Renal cortex interstitium (tissue), 15 donors: ENCODE measurements around the gene EFNB1. TPM values are rescaled to one million over a fixed set of nuclear protein-coding genes. Genes with fewer than 3 reads are reported as not detected.
"Not testable (repeated sequence)": the region's sequence is repeated elsewhere in the genome, so short reads cannot be mapped to it uniquely, and the experiment has no call there.

Source experiments
- DNase-seq, 11 donors: peaks; one replicate each; pipeline ENCODE4 v3.0.0-alpha.2; 2013; ENCODE audit warnings: low read depth in 9 of 11, low spot score in 4 of 11; ENCODE audit errors: extremely low read depth in 1 of 11
- long read RNA-seq, 16 experiments: transcript quantifications; one replicate each; lab custom pipeline, GENCODE V29; 2026
- polyA plus RNA-seq, 3 donors: library from polyadenylated mRNA; unstranded; fragments of 120-200 nt; gene quantifications; one replicate each; pipeline ENCODE4 v1.2.1, GENCODE V29; 2013; ENCODE audit not compliant: insufficient read length in 3 of 3

EFNB1 gene
- 100 to 1,000 TPM in 2 of 3 donors, 10 to 100 TPM in 1; 93.5 to 148 (median 105) TPM for polyA plus RNA-seq
- long read RNA-seq, donor 1, transcript EFNB1-201 (5 exons, 3,314 nt): major isoform, 17 of 47 reads
- long read RNA-seq, donor 1, partial matches to known transcripts: 30 of 47 reads
- long read RNA-seq, donor 1, other reads (novel, unspliced or antisense): 0 of 47 reads
- long read RNA-seq, donor 2, transcript EFNB1-201 (5 exons, 3,314 nt): major isoform, 22 of 48 reads
- long read RNA-seq, donor 2, partial matches to known transcripts: 26 of 48 reads
- long read RNA-seq, donor 2, other reads (novel, unspliced or antisense): 0 of 48 reads
- long read RNA-seq, donor 3, transcript EFNB1-201 (5 exons, 3,314 nt): major isoform, 48 of 66 reads
- long read RNA-seq, donor 3, partial matches to known transcripts: 18 of 66 reads
- long read RNA-seq, donor 3, other reads (novel, unspliced or antisense): 0 of 66 reads
- long read RNA-seq, donor 4, transcript EFNB1-201 (5 exons, 3,314 nt): major isoform, 30 of 36 reads
- long read RNA-seq, donor 4, partial matches to known transcripts: 6 of 36 reads
- long read RNA-seq, donor 4, other reads (novel, unspliced or antisense): 0 of 36 reads
- long read RNA-seq, donor 5, transcript EFNB1-201 (5 exons, 3,314 nt): major isoform, 47 of 115 reads
- long read RNA-seq, donor 5, partial matches to known transcripts: 63 of 115 reads
- long read RNA-seq, donor 5, other reads (novel, unspliced or antisense): 5 of 115 reads
- long read RNA-seq, donor 6, transcript EFNB1-201 (5 exons, 3,314 nt): major isoform, 23 of 51 reads
- long read RNA-seq, donor 6, partial matches to known transcripts: 28 of 51 reads
- long read RNA-seq, donor 6, other reads (novel, unspliced or antisense): 0 of 51 reads
- long read RNA-seq, donor 7, transcript EFNB1-201 (5 exons, 3,314 nt): major isoform, 31 of 49 reads
- long read RNA-seq, donor 7, partial matches to known transcripts: 18 of 49 reads
- long read RNA-seq, donor 7, other reads (novel, unspliced or antisense): 0 of 49 reads
- long read RNA-seq, donor 8, transcript EFNB1-201 (5 exons, 3,314 nt): major isoform, 50 of 73 reads
- long read RNA-seq, donor 8, partial matches to known transcripts: 23 of 73 reads
- long read RNA-seq, donor 8, other reads (novel, unspliced or antisense): 0 of 73 reads
- long read RNA-seq, donor 9, transcript EFNB1-201 (5 exons, 3,314 nt): major isoform, 39 of 55 reads
- long read RNA-seq, donor 9, partial matches to known transcripts: 16 of 55 reads
- long read RNA-seq, donor 9, other reads (novel, unspliced or antisense): 0 of 55 reads
- long read RNA-seq, donor 10, transcript EFNB1-201 (5 exons, 3,314 nt): major isoform, 26 of 52 reads
- long read RNA-seq, donor 10, partial matches to known transcripts: 26 of 52 reads
- long read RNA-seq, donor 10, other reads (novel, unspliced or antisense): 0 of 52 reads
- long read RNA-seq, donor 11, transcript EFNB1-201 (5 exons, 3,314 nt): major isoform, 28 of 59 reads
- long read RNA-seq, donor 11, partial matches to known transcripts: 31 of 59 reads
- long read RNA-seq, donor 11, other reads (novel, unspliced or antisense): 0 of 59 reads
- long read RNA-seq, donor 12, transcript EFNB1-201 (5 exons, 3,314 nt): major isoform, 15 of 54 reads
- long read RNA-seq, donor 12, partial matches to known transcripts: 39 of 54 reads
- long read RNA-seq, donor 12, other reads (novel, unspliced or antisense): 0 of 54 reads
- long read RNA-seq, donor 13, transcript EFNB1-201 (5 exons, 3,314 nt): major isoform, 70 of 379 reads
- long read RNA-seq, donor 13, partial matches to known transcripts: 309 of 379 reads
- long read RNA-seq, donor 13, other reads (novel, unspliced or antisense): 0 of 379 reads
- long read RNA-seq, donor 14, transcript EFNB1-201 (5 exons, 3,314 nt): major isoform, 29 of 40 reads
- long read RNA-seq, donor 14, partial matches to known transcripts: 11 of 40 reads
- long read RNA-seq, donor 14, other reads (novel, unspliced or antisense): 0 of 40 reads
- long read RNA-seq, donor 15, transcript EFNB1-201 (5 exons, 3,314 nt): major isoform, 11 of 20 reads
- long read RNA-seq, donor 15, partial matches to known transcripts: 9 of 20 reads
- long read RNA-seq, donor 15, other reads (novel, unspliced or antisense): 0 of 20 reads
- long read RNA-seq, donor 16, transcript EFNB1-201 (5 exons, 3,314 nt): major isoform, 108 of 159 reads
- long read RNA-seq, donor 16, partial matches to known transcripts: 51 of 159 reads
- long read RNA-seq, donor 16, other reads (novel, unspliced or antisense): 0 of 159 reads

DNA sequence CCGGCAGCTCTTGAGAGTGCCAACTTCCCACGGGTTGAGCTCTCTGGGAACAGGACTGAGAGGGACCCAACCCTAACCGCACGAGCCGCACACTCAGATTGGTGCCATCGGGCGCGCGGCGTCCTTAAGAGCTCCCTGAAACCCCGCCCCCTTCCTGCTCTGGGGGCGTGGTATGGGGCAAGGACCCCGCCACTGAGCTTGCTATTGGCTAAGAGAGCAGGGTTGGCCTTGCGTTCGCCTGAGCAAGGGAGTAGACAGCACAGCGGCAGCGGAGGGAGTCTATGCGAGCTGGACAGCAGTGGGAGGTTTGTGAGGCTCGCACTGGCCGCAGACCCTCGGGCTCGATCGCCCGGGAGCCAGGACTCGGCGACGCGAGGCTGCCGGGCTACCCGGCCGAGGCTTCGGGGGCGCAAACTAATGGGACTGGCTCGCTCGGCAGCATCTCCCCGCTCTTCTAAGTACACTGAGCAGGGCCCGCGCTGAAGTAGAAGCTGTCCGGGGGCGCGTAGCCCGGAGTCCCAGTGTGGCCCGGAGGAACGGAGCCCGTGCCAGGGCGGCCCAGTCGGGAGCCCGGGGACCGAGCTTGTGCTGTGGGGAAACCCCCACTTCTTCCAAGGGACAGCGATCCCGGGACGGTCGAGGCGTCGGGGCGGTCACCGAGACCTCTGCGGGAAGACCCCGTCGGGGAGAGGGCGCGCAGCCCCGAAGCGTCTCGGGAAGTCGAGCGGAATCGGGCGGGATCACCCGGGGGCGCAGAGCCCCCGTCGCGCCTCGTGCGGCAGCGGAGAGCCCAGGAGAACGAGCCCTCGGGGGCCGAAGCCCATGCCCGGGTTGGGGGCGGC is at the start of gene EFNB1:
TSS of gene EFNB1 (plus strand) at position 282 of the 842 bp plus-strand sequence. CDS start 756 bp downstream, outside the sequence.
- DNase-seq: peak; percentile 77 to 95 (median 89)

DNA sequence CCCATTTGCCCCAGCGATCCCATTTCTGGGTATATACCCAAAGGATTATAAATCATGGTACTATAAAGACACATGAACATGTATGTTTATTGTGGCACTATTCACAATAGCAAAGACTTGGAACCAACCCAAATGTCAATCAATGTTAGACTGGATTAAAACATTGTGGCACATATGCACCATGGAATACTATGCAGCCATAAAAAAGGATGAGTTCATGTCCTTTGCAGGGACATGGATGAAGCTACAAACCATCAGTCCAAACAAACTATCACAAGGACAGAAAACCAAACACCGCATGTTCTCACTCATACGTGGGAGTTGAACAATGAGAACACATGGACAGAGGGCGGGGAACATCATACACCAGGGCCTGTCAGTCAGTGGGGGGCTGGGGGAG is 47.5 kb upstream of the EFNB1 start:
- DNase-seq: not testable (repeated sequence)

DNA sequence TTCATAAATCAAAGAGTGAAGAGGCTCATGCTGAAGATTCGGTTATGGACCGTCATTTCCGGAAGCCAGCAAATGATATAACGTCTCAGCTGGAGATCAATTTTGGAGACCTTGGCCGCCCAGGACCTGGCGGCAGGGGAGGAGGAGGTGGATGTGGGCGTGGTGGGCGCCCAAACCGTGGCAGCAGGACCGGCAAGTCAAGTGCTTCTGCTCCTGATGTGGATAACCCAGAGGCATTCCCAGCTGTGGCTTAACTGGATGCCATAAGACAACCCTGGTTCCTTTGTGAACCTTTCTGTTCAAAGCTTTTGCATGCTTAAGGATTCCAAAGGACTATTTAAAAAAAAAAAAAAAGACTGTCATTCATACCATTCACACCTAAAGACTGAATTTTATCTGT is 44.0 kb upstream of the EFNB1 start:
- DNase-seq: no peak

DNA sequence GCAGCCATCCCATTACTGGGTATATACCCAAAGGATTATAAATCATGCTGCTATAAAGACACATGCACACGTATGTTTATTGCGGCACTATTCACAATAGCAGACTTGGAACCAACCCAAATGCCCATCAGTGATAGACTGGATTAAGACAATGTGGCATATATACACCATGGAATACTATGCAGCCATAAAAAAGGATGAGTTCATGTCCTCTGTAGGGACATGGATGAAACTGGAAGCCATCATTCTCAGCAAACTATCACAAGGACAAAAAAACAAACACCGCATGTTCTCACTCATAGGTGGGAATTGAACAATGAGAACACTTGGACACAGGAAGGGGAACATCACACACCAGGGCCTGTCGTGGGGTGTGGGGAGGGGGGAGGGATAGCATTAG is 42.2 kb upstream of the EFNB1 start:
- DNase-seq: not testable (repeated sequence)

DNA sequence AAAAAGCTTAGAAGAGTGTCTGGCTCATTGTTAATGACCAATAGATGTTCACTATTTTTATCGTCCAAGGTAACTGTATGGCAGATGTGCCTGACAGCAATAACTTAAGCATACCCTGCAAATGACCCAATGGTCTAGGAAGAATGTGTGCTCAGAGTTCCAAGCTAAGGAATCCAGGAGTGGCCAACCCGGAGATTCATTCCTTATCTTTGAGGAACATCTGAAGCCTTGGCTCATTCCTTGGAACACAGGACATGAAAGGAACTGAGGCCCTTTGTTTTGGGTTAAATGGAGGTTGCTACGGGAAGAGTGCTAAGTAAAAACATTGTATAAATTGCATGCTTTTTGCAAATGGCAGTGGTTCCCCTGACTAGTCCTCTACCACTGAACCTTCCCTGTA is 38.9 kb upstream of the EFNB1 start:
- no peak for DNase-seq

DNA sequence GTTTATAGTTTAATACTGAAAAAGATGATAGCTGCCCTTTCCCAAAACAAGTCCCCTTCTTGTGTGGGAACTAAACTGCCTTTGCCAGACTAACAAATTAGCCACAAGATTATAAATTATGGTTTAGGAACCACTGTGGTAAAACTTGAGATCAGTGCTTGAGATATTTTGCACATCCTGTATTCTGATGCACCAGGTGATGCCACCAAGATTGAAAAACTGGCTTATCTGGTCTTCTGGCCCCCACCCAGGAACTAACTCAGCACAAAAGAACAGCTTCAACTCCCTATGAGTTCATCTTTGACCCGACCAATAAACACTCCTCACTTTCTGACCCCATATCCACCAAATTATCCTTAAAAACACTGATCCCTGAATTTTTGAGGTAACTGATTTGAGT is 36.7 kb upstream of the EFNB1 start:
- DNase-seq: no peak

DNA sequence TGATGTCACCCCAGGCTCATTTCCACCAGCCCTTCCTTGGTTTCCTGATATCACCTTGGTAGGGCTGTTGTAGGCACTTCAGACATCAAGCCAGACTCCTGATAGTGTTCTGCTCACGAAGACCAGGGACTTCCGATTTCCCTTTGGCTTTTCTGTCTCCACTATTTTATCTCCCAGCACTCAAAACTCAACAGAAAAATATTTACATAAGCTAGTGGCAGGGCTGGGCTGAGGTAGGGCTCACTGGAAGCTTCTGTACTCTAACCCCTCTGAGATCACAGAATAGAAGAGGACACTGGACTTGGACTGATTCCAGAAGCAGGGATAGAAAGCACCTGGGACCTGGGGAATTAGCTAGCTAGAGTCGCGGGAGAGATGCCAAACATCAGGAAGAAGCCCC is 34.4 kb upstream of the EFNB1 start:
- DNase-seq: no peak

DNA sequence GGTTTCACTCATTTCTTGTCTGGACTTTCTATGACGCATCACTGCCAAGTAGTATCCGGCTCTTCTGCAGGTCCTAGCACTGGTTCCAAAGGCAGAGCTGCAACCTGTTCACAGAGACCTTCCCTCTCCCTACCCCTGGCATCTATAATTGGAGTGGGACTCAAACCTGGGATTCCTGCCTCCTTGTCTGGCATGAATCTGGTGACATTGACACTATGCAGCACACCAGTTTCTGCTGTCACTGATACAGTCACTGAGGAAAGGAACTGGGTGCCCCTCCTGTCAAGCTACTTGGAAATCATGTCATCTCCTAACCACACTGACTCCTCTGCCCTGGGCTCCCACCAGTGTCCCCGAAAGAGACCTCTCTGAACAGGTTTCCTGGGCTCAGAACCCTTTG is 33.1 kb upstream of the EFNB1 start:
- no peak for DNase-seq

DNA sequence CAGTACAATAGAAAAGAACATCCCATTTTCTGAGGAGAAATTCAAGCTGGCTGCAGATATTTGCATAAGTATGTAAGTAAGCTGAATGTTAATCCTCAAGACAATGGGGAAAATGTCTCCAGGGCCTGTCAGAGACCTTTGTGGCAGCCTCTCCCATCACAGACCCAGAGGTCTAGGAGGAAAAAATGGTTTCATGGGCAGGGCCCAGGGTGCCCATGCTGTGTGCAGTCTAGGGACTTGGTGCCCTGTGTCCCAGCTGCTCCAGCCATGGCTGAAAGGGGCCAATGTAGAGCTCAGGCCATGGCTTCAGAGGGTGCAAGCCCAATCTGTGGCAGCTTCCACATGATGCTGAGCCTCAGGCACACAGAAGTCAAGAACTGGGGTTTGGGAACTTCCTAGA is 30.4 kb upstream of the EFNB1 start:
- not testable (repeated sequence) for DNase-seq

DNA sequence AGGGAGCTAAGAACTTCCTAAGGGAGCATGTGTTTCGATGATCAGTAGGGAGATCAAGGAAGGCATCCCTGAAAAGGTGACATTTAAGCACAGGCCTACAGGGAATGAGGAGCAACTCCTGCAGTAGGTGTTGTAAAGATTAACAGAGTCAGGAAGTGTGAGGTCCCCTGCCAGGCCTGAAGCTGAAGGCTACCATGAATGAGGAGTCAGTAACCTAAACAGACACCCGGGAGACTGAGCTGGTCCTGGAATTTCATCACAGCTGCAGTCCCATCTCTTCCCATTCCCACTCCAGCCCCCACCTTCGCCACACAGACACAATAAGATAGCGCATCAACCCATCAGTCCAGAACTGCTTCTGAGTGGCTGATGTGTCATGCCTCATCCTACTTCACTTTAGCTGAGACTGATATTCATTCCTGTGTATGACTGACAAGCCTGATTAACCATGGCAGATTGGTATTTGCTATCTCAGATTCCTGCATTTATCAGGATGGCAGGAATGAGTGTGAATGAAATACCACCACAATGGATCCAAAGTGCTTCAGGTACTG is 27.0 kb upstream of the EFNB1 start:
- DNase-seq: no peak

DNA sequence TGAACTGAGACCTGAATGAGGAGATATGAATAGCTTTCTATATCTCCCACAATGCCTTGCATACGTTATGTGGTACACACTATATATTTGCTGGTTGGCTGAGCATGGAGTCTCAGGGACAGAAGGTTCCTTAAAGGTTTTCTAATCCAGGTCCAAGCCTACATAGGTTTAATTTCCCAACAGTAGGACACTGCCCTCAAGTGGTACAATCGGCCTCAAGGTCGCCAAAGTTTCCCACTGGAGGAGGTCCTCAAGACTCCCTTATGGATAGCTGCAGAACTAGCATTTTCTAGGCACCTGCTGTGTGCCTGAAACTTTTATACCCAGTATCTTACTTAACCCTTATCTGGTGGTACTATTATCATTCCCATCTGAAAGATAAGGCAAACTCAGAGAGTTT is 21.0 kb upstream of the EFNB1 start:
- no peak for DNase-seq

DNA sequence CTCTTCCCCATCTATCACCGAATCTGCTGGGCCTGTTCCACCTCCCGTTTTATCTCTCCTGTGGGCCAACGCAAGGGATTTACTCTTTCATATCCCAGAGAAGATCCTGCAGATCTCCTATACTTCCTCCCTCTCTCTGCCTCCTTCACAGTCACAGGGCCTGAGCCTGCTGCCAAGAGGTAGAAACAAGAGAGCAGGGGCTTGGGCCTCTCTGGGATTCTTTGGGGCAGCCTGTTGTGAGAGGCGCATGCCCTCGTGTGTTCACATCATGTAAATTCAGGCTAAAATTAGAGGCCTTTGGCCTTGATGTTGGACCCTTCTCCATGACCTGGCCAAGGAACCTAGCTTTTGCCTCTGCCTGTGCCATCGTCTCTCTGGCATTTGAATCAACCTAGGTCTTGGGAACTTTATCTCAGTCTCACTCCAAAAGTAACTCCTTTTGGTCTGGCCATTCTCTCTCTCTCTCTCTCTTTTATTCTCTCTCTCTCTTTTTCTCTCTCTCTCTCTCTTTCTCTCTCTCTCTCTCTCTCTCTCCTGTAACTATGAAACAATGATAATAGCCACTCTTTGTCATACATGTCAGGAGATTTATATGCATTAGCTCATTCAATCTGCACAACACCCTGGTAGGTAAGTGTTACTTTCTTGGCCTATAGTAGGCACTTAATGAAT is 20.0 kb upstream of the EFNB1 start:
- DNase-seq: no peak

DNA sequence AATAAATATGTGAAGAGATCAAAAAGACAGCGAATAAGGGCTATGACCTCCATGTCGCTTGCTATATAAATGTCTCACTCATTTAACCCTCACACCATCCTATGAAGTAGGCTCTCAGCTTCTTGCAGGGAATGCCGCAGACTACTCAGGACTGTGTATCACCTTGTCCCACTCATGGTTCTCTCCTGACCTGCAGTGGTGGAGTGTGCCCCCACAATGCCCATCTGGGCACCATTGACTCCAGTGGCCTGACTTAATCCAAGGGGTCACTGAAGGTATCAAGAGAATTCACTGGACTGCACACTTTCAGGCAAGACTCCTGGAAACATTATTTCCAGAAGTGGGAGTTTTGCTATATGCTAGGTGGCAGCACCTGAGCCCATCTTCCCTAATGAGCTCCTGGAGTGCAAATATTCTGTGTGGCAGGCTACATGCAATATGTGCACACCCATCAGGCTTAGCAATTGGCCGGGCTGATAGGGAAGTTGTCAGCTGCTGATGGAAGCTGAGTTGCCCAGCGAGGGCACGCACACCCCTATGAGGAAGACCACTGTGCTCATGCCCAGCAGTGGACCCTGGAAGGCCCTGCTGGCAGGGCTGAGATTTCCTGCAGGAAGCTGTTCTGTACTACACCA is 8.2 kb upstream of the EFNB1 start:
- no peak for DNase-seq

DNA sequence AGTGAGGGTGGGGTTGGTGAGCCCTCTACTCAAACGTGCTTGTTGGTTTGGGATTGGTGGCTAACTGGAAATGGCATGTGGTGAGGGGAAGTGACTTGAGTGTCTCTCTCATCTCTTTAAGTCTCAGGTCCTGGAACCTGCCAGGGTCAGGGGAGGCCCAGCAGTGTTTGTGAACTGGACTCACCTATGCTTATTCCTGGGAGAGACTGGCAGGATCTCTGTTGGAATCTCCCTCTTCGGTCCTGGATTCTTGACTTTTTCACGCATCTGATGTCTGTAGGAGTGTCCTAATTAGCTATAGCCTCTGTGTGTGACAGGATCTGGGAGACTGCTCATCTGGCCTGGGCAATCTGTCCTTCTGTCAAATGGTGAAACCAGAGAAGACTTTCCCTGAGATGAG is 7.2 kb upstream of the EFNB1 start:
- no peak for DNase-seq
